GM12801 (cell line): ENCODE results near the gene CLPTM1.

ENCODE experiments used
- TF ChIP-seq, protein P1 (sequence below): IDR thresholded peaks from one replicate; pipeline ENCODE4 v1.5.1; 2011; ENCODE audit warnings: control low read depth; ENCODE audit not compliant: insufficient read length; ENCODE audit errors: extremely low read depth

The CLPTM1 gene

GRCh38 chr19:45001087-45001739 lies 46.0 kb downstream of the CLPTM1 start, which contains the start of gene RELB:
RELB (plus strand) TSS chr19:45001464; CDS start chr19:45001580, 116 bp downstream.
- TF ChIP-seq, protein P1, sequence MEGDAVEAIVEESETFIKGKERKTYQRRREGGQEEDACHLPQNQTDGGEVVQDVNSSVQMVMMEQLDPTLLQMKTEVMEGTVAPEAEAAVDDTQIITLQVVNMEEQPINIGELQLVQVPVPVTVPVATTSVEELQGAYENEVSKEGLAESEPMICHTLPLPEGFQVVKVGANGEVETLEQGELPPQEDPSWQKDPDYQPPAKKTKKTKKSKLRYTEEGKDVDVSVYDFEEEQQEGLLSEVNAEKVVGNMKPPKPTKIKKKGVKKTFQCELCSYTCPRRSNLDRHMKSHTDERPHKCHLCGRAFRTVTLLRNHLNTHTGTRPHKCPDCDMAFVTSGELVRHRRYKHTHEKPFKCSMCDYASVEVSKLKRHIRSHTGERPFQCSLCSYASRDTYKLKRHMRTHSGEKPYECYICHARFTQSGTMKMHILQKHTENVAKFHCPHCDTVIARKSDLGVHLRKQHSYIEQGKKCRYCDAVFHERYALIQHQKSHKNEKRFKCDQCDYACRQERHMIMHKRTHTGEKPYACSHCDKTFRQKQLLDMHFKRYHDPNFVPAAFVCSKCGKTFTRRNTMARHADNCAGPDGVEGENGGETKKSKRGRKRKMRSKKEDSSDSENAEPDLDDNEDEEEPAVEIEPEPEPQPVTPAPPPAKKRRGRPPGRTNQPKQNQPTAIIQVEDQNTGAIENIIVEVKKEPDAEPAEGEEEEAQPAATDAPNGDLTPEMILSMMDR, result no peak

- TF ChIP-seq, protein P1, result no peak
These were observed 48.3 kb downstream of the CLPTM1 start for GRCh38 chr19:45003485-45003884.

DNA sequence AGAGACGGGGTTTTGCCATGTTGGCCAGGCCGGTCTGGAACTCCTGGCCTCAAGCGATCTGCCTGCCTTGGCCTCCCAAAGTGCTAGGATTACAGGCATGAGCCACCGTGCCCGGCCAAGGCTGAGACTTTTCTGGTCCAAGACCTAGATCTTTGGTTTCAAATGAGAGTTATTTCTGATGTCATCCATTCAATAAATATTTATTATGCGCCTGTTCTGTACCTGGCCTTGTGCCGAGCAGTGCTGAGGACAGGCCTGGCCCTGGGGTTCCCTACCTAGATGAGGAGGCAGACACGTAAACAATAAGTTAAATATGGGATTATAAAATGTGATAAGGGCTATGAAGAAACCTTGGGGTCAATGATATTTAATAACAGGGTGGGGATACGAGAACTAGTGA lies 50.6 kb downstream of the CLPTM1 start:
- TF ChIP-seq, protein P1, result no peak

DNA sequence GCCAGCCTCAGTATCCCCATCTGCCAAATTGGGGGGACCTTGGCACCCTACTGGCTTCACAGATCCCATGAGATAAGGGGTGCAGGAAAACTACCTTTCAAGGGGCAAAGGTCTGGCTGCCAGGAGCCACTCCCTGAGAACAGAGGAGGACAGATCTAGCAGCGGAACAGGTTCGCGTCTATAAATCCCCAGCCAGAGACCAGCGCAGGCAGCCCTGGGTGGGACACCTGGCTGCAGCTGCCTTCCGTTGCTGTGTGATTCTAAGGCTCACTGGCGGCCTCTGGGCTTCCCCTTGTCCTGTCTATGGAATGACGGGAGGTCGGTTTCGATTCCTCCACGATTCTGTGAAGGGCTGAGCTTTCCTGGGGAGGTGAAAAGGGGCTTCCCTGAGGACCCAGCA lies 53.4 kb downstream of the CLPTM1 start:
- TF ChIP-seq, protein P1, result no peak

DNA sequence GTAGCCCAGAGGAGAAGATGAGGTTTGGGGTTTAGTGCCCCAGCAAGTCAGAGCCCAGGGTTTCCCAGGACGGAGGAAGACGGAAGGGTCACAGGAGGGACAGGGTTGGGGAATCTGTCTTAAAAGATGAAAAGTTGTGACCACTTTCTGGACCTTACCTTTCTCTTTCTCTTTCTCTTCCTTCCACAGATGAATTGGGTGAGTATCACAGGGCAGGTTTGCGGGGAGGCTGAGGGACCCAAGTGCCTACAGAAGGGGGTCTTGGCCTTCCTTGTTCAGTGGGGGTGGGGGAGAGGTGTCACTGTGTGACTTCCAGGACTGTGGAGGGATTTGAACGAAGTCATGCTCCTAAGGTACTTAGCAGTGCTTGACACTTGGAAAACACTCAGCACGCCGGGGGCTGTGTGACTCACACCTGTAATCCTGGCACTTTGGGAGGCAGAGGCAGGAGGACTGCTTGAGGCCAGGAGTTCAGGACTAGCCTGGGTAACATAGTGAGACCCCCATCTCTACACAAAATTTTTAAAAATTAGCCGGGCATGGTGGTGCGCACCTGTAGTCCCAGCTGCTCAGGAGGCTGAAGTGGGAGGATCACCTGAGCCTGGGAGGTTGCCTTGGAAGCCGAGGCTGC lies 54.6 kb downstream of the CLPTM1 start:
- TF ChIP-seq, protein P1, result no peak

DNA sequence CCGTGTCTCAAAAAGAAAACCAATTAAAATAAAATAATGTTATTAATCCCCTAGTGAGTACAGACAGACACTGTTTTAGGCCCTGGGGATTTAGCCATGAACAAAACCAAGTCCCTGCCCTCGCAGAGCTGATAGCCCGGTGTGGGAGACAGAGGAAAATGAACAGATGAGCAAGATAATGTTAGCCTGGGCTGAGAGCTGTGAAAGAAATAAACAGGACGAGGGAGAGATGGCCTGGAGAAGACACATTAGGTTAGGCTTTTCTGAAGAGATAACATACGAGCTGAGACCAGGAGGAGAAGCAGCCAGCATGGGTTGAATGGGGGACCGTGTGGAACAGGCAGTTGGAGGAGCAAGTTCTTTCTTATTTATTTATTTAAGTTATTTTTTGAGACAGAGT lies 55.1 kb downstream of the CLPTM1 start:
- TF ChIP-seq, protein P1, result no peak

DNA sequence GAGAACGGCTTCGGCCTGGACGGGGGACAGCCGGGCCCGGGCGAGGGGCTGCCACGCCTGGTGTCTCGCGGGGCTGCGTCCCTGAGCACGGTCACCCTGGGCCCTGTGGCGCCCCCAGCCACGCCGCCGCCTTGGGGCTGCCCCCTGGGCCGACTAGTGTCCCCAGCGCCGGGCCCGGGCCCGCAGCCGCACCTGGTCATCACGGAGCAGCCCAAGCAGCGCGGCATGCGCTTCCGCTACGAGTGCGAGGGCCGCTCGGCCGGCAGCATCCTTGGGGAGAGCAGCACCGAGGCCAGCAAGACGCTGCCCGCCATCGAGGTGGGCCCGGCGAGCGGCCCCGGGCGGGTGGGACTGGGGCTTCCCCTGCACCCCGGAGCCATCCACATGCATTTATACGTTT lies 56.8 kb downstream of the CLPTM1 start:
- TF ChIP-seq, protein P1, result no peak
